HL-60 (cell line): ENCODE results near the gene SPACA1.

Experiments used
- DNase-seq, 2 experiments: peaks; one replicate each; pipeline ENCODE4 v3.0.0-alpha.2; 2010 to 2020; ENCODE audit warnings: low read depth in 1 of 2, low spot score in 1 of 2
- H3K27ac ChIP-seq: fragments of 250-450 bp; sonication (Bioruptor Pico); replicated peaks from 2 replicates; pipeline ENCODE4 v1.5.1; 2020; ENCODE audit warnings: mild to moderate bottlenecking, moderate library complexity
- H3K27me3 ChIP-seq: fragments of 250-450 bp; sonication (Bioruptor Pico); 2 replicates; pipeline ENCODE4 v1.5.1; 2021; ENCODE audit warnings: mild to moderate bottlenecking, moderate library complexity; ENCODE audit not compliant: insufficient read depth, poor library complexity, severe bottlenecking
- H3K4me3 ChIP-seq: replicated peaks from 2 replicates; pipeline ENCODE4 v1.5.1; 2011; ENCODE audit warnings: mild to moderate bottlenecking, control low read depth, low read length; ENCODE audit not compliant: insufficient read depth
- GABPA ChIP-seq: IDR thresholded peaks from 2 replicates; pipeline ENCODE4 v1.6.1; 2012; ENCODE audit warnings: low read depth
- POLR2AphosphoS5 ChIP-seq: IDR thresholded peaks from 2 replicates; pipeline ENCODE4 v1.6.1; 2012; ENCODE audit warnings: low read depth
- REST ChIP-seq: IDR thresholded peaks from 2 replicates; pipeline ENCODE4 v1.6.1; 2012; ENCODE audit warnings: low read depth; ENCODE audit not compliant: insufficient replicate concordance
- SPI1 ChIP-seq: IDR thresholded peaks from 2 replicates; pipeline ENCODE4 v1.6.1; 2012; ENCODE audit warnings: low read depth, mild to moderate bottlenecking, borderline replicate concordance
- TF ChIP-seq, protein P1 (sequence below): IDR thresholded peaks from one replicate; pipeline ENCODE4 v1.5.1; 2011; ENCODE audit warnings: low read length, control low read depth, inconsistent platforms; ENCODE audit not compliant: insufficient read depth

SPACA1 gene

GRCh38 chr6:88006557-88006956, 41.1 kb upstream of the SPACA1 start:
- no peak overlapping the region for H3K27ac ChIP-seq
- DNase-seq: no peak
- no peak overlapping the region for H3K4me3 ChIP-seq
- no peak for TF ChIP-seq SPI1
- TF ChIP-seq POLR2AphosphoS5: no peak
- TF ChIP-seq, protein P1, sequence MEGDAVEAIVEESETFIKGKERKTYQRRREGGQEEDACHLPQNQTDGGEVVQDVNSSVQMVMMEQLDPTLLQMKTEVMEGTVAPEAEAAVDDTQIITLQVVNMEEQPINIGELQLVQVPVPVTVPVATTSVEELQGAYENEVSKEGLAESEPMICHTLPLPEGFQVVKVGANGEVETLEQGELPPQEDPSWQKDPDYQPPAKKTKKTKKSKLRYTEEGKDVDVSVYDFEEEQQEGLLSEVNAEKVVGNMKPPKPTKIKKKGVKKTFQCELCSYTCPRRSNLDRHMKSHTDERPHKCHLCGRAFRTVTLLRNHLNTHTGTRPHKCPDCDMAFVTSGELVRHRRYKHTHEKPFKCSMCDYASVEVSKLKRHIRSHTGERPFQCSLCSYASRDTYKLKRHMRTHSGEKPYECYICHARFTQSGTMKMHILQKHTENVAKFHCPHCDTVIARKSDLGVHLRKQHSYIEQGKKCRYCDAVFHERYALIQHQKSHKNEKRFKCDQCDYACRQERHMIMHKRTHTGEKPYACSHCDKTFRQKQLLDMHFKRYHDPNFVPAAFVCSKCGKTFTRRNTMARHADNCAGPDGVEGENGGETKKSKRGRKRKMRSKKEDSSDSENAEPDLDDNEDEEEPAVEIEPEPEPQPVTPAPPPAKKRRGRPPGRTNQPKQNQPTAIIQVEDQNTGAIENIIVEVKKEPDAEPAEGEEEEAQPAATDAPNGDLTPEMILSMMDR: no peak
- no peaks in the 10 kb centered on the region for H3K27me3 ChIP-seq

DNA sequence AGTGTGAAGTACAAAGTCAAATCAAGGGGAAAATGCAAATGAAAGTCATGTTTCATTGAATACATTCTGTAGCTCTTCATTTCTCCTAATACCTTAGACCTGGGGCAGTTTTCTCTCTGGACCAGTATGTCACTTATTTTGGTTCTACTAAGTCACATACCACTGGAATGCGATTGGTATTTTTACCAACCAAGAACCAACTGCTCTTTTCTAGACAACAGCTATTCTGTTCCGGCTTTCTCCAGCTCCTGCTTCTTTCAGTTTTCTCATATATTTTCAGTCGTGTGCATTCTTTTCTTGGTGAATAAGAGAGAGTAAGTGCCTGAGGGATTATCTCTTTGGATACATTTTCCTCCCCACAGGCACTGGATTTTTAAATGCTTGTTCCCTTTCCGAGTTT, 39.2 kb upstream of the SPACA1 start:
- TF ChIP-seq GABPA: no peak
- TF ChIP-seq, protein P1: no peak
- no peak for TF ChIP-seq SPI1
- TF ChIP-seq REST: no peak
- TF ChIP-seq POLR2AphosphoS5: no peak
- H3K27ac ChIP-seq: no peak overlapping the region
- no peak overlapping the region for H3K4me3 ChIP-seq
- DNase-seq: no peak
- no peaks in the 10 kb centered on the region for H3K27me3 ChIP-seq

GRCh38 chr6:88008831-88009231, 38.8 kb upstream of the SPACA1 start:
- no peak for DNase-seq
- Histone ChIP-seq H3K4me3 (no peak overlapping the region), H3K27ac (no peak overlapping the region), H3K27me3 (no peaks in the 10 kb centered on the region)
- TF ChIP-seq SPI1 (no peak), POLR2AphosphoS5 (no peak), REST (no peak), GABPA (no peak)
- TF ChIP-seq, protein P1: no peak

DNA sequence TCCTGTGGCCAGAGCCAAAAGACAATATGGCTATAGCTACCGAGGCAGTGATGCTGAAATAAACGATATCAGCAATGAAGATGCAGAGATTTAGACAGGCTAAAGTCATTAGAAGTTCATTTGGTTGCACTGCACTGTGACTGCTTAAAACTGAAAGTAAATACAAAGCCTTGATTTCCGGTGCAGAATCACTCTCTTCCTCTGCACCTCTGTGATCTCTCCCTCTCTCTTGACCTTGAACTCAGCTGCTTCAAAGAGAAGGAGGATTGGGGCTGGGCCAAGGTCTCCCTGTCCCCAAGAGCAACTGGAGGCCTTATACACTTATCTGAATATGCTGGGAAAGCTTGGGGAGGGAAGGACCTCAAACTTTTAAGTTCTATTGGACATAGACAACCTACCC, 34.6 kb upstream of the SPACA1 start:
- TF ChIP-seq SPI1 (no peak), GABPA (no peak), POLR2AphosphoS5 (no peak), REST (no peak)
- TF ChIP-seq, protein P1: no peak
- no peak for DNase-seq
- H3K4me3 ChIP-seq: no peak overlapping the region
- no peaks in the 10 kb centered on the region for H3K27me3 ChIP-seq
- no peak overlapping the region for H3K27ac ChIP-seq
